ENCODE measurements around the gene PTPN23.

PTPN23 gene

GRCh38 chr3:47407896-47408838 lies 27.3 kb downstream of the PTPN23 start:
- no peak for DNase-seq

DNA sequence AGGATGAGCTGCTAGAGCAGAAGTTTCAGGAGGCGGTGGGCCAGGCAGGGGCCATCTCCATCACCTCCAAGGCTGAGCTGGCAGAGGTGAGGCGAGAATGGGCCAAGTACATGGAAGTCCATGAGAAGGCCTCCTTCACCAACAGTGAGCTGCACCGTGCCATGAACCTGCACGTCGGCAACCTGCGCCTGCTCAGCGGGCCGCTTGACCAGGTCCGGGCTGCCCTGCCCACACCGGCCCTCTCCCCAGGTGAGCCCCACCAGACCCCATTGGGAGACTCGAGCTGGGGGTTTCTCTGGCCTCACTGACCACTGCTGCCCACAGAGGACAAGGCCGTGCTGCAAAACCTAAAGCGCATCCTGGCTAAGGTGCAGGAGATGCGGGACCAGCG lies 28.0 kb downstream of the PTPN23 start:
- no peak for DNase-seq

GRCh38 chr3:47409284-47409683 lies 28.5 kb downstream of the PTPN23 start:
- no peak for DNase-seq

DNA sequence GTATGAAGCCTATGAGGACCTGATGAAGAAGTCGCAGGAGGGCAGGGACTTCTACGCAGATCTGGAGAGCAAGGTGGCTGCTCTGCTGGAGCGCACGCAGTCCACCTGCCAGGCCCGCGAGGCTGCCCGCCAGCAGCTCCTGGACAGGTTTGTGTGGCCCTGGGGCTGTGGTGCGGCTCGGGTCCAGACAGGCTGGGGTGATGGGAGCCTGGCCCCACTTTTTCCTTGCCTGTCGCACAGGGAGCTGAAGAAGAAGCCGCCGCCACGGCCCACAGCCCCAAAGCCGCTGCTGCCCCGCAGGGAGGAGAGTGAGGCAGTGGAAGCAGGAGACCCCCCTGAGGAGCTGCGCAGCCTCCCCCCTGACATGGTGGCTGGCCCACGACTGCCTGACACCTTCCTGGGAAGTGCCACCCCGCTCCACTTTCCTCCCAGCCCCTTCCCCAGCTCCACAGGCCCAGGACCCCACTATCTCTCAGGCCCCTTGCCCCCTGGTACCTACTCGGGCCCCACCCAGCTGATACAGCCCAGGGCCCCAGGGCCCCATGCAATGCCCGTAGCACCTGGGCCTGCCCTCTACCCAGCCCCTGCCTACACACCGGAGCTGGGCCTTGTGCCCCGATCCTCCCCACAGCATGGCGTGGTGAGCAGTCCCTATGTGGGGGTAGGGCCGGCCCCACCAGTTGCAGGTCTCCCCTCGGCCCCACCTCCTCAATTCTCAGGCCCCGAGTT lies 29.0 kb downstream of the PTPN23 start:
- DNase-seq, result no peak

DNA sequence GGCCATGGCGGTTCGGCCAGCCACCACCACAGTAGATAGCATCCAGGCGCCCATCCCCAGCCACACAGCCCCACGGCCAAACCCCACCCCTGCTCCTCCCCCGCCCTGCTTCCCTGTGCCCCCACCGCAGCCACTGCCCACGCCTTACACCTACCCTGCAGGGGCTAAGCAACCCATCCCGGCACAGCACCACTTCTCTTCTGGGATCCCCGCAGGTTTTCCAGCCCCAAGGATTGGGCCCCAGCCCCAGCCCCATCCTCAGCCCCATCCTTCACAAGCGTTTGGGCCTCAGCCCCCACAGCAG lies 29.5 kb downstream of the PTPN23 start:
- no peak for DNase-seq

- DNase-seq, result no peak
Measured at GRCh38 chr3:47410801-47411646, 30.2 kb downstream of the PTPN23 start.

DNA sequence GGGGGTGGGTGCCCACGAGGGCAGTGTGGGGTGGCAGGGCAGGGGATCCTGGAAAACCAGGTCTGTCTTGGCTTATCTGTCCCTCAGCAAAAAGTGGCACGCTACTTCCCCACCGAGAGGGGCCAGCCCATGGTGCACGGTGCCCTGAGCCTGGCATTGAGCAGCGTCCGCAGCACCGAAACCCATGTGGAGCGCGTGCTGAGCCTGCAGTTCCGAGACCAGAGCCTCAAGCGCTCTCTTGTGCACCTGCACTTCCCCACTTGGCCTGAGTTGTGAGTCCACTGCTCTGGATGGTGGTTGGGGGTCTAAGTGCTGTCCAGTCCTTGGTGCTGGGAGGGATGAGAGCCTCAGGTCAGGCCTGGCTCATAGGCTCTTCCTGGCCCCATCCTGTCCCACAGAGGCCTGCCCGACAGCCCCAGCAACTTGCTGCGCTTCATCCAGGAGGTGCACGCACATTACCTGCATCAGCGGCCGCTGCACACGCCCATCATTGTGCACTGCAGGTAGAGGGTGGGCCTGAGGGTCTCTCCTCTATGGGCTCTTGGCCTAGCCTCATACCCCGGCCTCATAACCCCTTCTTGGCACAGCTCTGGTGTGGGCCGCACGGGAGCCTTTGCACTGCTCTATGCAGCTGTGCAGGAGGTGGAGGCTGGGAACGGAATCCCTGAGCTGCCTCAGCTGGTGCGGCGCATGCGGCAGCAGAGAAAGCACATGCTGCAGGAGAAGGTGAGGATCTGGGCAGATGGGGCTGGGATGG lies 31.1 kb downstream of the PTPN23 start:
- no peak for DNase-seq

DNA sequence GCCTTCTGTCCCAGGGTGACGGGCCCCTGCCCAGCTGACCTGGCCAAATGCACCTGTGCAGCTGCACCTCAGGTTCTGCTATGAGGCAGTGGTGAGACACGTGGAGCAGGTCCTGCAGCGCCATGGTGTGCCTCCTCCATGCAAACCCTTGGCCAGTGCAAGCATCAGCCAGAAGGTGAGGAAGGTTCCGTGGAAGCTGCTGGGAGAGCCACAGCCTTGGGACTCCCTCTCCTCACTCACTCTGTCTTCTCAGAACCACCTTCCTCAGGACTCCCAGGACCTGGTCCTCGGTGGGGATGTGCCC lies 31.6 kb downstream of the PTPN23 start:
- DNase-seq, result no peak

DNA sequence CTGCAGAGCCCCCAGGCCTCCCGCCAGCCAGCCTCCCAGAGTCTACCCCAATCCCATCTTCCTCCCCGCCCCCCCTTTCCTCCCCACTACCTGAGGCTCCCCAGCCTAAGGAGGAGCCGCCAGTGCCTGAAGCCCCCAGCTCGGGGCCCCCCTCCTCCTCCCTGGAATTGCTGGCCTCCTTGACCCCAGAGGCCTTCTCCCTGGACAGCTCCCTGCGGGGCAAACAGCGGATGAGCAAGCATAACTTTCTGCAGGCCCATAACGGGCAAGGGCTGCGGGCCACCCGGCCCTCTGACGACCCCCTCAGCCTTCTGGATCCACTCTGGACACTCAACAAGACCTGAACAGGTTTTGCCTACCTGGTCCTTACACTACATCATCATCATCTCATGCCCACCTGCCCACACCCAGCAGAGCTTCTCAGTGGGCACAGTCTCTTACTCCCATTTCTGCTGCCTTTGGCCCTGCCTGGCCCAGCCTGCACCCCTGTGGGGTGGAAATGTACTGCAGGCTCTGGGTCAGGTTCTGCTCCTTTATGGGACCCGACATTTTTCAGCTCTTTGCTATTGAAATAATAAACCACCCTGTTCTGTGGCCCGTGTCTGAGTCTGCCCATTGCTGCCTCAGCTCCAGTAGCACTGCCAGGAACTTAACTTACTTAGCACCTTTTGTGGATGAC lies 32.2 kb downstream of the PTPN23 start:
- DNase-seq, result no peak

DNA sequence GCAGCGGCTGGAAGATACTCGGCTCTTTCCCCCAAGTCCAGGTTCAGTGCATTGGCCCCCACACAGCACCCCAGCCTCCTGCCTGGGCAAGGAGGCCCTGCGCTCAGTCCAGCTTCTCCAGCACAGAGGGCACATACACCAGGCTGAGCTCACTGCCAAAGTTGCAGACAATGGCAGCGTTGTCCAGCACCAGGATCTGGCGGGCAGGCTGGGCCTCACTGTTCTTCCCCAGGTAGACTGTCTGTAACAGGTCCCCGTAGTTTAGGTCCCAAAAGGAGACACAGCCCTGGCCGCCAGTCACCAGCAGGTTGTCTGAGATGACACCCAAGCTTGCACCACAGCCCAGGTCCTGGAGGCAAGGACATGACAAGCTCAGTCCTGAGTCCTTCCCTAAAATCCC lies 32.9 kb downstream of the PTPN23 start:
- DNase-seq, result no peak

DNA sequence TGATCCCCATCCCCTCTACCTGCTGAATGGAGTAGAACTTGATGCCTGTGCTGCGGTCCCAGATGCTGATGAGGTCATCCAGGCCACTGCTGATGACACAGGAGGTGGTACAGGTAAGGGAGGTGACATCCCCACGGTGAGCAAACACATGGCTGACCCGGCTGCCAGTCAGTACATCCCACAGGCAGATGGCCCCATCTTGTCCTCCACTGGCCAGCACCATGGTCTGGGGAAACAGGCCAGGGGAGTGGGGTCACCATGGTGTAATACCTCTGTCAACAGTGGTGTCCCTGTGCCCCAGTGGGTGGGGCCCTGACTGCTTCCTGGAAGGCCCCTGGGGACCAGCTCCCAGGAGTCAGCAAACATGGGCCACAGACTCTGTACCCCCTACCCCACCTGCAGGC lies 33.3 kb downstream of the PTPN23 start:
- DNase-seq, result no peak

DNA sequence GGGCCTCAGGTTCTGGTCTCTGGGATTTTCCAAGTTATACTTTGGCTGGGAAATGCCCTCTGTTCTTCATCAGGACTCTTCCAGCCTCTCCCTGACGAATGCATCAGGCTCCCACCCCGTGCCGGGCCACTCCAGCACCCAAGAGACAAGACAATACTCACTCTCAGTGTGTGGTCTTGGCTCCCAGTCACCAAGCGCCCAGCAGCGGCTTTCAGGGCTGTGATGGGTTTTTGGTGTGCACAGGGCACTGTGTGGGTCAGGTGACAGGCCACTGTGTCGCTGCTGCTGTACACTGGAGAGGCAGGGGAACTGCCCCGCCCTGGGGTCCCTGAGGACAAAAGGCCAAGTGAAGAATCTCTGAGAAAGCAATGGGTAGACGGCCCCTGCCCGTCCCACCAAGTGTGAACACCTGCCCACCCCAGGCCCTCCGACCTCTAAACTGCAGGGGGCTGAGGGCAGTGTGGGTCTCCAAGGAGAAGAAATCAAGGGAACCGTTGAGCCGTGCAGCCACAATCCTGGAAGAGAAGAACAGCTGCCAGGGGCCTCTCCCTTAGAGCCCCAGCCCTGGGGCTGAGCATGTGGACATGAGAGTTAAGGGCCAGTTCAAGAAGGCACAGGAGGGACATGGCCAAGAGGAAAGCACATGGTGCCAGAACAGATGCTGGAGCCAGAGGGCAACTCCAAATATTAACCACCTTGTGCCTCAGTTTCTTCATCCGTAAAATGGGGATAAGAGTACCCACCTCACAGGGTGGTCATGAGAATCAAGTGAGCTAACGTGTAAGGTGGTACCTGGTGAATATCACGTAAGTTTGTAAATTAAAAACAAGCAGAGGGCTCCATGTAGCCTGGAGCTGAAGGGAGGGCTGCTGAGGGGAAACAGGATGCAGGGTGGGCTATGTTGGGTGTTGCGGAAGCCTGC lies 34.1 kb downstream of the PTPN23 start:
- no peak for DNase-seq

GRCh38 chr3:47416041-47416440 lies 35.2 kb downstream of the PTPN23 start:
- DNase-seq, result no peak

DNA sequence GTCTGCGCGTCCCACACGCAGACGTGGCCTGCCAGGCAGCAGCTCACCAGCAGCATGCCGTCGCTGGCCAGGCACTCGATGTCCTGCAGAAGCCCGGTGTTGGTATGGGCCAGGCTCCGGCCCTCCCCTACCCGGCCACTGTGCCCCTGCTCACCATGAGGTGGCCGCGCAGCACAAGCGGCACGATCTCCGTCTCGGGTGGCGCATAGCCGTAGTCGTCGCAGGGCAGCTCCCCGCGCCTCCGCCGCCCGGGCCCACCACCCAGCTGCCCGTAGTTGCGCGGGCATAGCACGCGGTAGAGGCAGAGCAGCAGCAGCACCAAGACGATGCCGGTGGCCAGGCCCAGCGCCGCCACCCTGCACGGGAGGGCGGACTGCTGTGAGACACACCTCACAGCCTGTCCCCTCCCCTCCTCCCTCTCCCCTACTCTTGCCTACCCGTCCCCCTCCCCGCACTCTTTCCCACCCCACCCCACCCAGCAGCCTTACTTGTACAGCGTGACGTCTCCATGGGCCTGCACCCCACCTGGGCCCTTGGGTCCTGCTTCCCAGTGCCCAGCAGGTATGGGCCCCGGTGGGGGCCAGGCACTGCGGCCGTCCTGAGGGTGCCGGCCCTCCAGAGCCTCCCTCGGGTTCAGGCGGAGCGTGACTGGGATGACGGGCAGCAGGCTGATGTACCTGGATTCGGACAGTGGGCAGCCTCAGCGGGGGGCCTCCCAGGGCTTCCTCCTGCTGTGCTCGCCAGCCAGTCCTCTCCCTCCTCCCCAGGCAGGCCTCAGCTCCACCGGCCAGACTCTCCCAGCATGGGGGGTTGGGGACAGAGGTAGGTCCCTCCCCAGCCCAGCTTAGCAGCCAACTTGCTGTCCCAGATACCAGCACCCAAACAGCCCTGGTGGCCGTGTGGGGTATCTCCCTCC lies 37.6 kb downstream of the PTPN23 start:
- DNase-seq, result no peak

DNA sequence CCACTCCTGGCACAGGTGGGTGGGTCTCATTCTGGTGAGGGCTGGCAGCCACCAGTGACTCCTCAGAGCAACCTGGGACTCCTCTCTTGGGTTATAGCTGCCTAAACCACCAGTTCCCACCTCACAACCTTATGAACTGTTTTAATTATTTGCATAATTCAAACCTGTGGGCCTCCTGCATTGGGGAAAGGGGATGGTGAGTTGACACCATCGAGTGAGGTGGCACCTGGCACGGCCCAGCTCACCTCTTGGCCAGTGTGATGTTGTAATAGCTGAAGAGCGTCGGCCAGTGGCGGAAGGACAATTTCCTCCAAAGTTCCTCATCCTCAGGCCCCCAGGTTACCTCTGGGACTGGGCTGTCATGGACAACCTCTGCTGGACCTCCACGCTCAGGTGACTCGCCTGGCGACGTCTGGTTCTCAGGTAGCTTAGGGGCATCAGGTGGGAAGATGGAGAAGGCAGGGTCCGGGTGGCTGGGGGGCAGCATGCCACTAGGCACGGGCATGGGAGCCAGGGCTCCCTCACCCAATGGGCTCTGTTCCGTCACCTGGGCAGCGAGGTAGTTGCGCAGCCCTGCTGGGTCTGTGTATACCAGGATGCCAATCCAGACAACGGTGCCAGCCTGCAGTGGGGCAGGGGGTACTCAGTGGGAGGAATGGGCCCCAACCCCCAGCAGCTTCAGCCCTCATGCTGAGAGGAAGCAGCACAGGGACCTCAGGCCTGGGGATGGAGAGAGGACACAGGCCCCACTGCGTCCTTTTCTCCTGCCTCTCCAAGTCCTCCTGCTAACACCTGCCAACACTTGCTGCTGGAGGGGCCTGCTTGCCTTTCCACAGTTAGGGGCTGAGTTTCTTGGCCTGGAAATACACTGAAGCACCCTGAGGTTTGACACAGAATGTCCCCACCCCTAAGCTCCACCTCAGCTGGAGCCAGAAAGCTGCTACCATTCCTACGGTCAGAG lies 38.5 kb downstream of the PTPN23 start:
- DNase-seq, result no peak

DNA sequence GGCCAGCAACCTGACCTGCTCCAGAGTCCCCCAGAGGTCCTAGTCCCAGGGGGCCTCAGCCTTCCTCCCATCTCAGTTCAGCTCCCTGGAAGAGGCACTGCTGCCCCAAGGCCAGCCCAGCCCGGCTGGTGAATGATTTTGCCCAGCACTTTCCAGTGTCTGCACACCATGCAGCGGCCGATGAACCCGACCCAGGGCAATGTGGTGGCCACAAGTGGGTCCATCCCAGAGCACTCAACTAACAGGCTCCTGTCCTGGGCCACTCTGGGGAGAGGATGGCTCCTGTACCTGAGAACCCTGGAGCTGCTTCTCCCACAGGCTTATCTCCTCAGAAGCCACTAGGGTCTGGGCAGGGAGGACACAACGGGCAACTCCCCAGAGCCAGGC lies 39.2 kb downstream of the PTPN23 start:
- DNase-seq, result no peak

DNA sequence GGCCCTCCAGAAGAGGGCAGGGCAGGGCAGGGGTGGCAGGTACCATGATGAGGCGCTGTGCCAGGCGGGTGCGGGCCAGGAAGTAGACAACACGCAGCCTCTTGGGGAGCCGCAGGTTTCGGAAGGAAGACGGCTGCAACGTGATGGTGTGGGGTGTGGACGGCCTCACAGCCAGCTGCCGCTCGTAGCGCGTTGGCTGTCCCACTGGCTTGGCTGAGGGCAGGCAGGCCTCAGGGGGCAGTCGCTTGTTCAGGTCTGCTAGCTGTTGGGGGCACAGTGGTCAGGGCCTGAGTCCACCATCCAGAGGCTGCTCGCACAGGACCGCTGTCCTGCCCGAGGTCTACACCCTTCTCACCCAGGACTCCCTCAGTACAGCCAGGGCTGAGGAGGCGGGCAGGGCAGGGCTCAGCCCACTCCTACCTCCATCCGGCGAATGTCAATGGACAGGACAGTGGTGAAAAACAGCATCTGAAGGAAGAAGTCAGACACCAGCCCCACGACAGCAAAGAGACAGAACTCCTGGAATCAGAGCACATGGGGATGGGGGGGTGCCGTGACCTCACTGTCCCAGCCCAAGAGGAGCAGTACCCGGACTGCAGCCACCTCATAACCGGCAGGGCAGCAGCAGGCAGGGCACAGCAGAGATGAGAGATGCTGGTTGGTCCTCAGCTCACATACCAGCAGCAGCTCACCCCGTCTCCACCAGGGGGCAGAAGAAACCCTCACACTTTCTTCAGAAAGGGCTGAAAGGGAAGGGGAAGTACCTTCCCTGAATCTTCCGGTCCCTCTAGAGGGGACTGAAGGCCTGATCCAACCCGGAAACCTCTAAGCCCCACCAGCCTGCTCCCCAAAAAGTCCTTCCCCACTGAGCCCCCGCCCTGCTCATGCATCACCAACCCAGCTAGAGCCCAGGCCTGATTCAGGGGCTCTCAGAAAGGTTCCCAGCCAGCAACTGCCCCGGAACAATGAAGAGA lies 40.0 kb downstream of the PTPN23 start:
- peak; percentile 95 for DNase-seq

All from activated CD8-positive, alpha-beta memory T cell treated with anti-CD3 and anti-CD28 coated beads for 24 hours (primary cell).